ENCODE measurements around the gene RCAN2. TPM values are rescaled to one million over a fixed set of nuclear protein-coding genes. Genes with fewer than 3 reads are reported as not detected.

Gene RCAN2
- total and polyA plus RNA-seq, 7 donors, result 2.6 to 108 (median 20.0) TPM

GRCh38 chr6:46315589-46315988 lies 175.7 kb downstream of the RCAN2 start:
- Histone ChIP-seq H3K27me3 (ENCODE audit: insufficient read depth in 3 of 3, low read length in 2 of 3) (no peaks in the 10 kb centered on the region), H3K9me3 (no peaks in the 10 kb centered on the region), H3K27ac (no peak overlapping the region), H3K36me3 (ENCODE audit: insufficient read depth in 1 of 2, low read depth in 1 of 2) (no peaks in the 10 kb centered on the region), H3K4me3 (no peak overlapping the region), H3K4me1 (no peaks in the 10 kb centered on the region)
- intact Hi-C loops (cut with DNase I), result no loop called here
- TF ChIP-seq, protein P1, sequence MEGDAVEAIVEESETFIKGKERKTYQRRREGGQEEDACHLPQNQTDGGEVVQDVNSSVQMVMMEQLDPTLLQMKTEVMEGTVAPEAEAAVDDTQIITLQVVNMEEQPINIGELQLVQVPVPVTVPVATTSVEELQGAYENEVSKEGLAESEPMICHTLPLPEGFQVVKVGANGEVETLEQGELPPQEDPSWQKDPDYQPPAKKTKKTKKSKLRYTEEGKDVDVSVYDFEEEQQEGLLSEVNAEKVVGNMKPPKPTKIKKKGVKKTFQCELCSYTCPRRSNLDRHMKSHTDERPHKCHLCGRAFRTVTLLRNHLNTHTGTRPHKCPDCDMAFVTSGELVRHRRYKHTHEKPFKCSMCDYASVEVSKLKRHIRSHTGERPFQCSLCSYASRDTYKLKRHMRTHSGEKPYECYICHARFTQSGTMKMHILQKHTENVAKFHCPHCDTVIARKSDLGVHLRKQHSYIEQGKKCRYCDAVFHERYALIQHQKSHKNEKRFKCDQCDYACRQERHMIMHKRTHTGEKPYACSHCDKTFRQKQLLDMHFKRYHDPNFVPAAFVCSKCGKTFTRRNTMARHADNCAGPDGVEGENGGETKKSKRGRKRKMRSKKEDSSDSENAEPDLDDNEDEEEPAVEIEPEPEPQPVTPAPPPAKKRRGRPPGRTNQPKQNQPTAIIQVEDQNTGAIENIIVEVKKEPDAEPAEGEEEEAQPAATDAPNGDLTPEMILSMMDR (IDR thresholded peaks at IDR 0.05), result no peak
- WGBS, 3 donors, result 60 to 80% (median 76%) methylated on average over 1 of the region's 1 CpG
- DNase-seq, result no peak
- ATAC-seq, result no peak

DNA sequence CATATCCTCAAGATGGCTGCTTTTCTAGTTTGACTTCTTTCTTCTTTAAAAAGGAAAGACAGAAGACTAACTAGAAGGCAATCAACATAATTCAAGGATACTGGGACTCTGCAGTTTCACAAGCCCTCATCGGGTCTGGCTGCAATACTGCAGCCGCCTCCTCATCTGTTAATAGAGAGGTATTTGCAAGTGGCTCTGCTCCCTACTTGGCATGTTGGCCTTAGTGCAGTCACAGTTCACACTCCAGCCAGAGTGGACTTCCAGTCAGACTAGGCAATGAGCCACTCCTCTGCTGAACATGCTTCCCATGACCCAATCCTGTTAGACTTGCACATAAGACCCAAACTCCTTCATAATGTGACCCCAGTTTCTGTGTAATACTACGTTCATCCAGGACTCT lies 178.6 kb downstream of the RCAN2 start:
- no peak for DNase-seq
- TF ChIP-seq, protein P1 (IDR thresholded peaks at IDR 0.05), result no peak
- intact Hi-C loops (cut with DNase I), result no loop called here
- Histone ChIP-seq H3K4me1 (no peaks in the 10 kb centered on the region), H3K27me3 (ENCODE audit: insufficient read depth in 3 of 3, low read length in 2 of 3) (no peaks in the 10 kb centered on the region), H3K4me3 (no peak overlapping the region), H3K9me3 (no peaks in the 10 kb centered on the region), H3K27ac (no peak overlapping the region), H3K36me3 (ENCODE audit: insufficient read depth in 1 of 2, low read depth in 1 of 2) (no peaks in the 10 kb centered on the region)
- WGBS, 3 donors, result 60 to 74% (median 63%) methylated on average over 3 of the region's 3 CpGs
- ATAC-seq, result peak in 2 of 4 donors; percentile 69 to 78

- intact Hi-C loops (cut with DNase I), result no loop called here
- ATAC-seq, result no peak
- Histone ChIP-seq H3K27me3 (ENCODE audit: insufficient read depth in 3 of 3, low read length in 2 of 3) (no peaks in the 10 kb centered on the region), H3K36me3 (ENCODE audit: insufficient read depth in 1 of 2, low read depth in 1 of 2) (no peaks in the 10 kb centered on the region), H3K4me3 (no peak overlapping the region), H3K4me1 (no peaks in the 10 kb centered on the region), H3K9me3 (no peaks in the 10 kb centered on the region), H3K27ac (no peak overlapping the region)
- TF ChIP-seq, protein P1 (IDR thresholded peaks at IDR 0.05), result no peak
- 82 to 87% (median 82%) methylated on average over 1 of the region's 1 CpG for WGBS, 3 donors
- no peak for DNase-seq
These were observed 181.1 kb downstream of the RCAN2 start for GRCh38 chr6:46310196-46310595.

DNA sequence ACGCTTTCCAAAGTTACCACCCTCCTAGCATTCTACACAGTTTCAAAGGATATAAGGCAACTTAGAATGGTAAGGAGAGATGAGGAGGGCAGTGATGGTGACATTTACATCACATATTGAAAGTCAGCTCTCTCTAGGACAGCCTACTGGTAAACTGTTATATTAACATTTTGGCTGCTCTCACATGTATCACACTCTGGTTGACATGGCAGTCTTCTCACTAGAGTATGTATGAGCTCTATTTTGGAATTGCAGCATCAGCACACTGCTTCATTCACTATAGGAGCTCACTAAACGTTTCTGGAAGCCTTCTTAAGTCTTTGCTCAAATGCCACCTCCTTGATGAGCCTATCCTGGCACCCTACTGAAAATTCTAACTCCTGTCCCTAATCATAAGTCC lies 184.8 kb downstream of the RCAN2 start:
- Histone ChIP-seq H3K27me3 (ENCODE audit: insufficient read depth in 3 of 3, low read length in 2 of 3) (no peaks in the 10 kb centered on the region), H3K4me1 (peaks cover 9% of the 10 kb centered on the region), H3K4me3 (no peak overlapping the region), H3K36me3 (ENCODE audit: insufficient read depth in 1 of 2, low read depth in 1 of 2) (no peaks in the 10 kb centered on the region), H3K27ac (no peak overlapping the region), H3K9me3 (no peaks in the 10 kb centered on the region)
- DNase-seq, result no peak
- ATAC-seq, result no peak
- 62 to 68% (median 62%) methylated on average over 2 of the region's 2 CpGs for WGBS, 3 donors
- intact Hi-C loops (cut with DNase I), result no loop called here
- TF ChIP-seq, protein P1 (IDR thresholded peaks at IDR 0.05), result no peak

GRCh38 chr6:46305833-46306232 lies 185.4 kb downstream of the RCAN2 start:
- WGBS, 3 donors, result 77 to 89% (median 80%) methylated on average over 3 of the region's 3 CpGs
- Histone ChIP-seq H3K9me3 (no peaks in the 10 kb centered on the region), H3K36me3 (ENCODE audit: insufficient read depth in 1 of 2, low read depth in 1 of 2) (no peaks in the 10 kb centered on the region), H3K27me3 (ENCODE audit: insufficient read depth in 3 of 3, low read length in 2 of 3) (no peaks in the 10 kb centered on the region), H3K4me1 (peaks cover 9% of the 10 kb centered on the region), H3K4me3 (no peak overlapping the region), H3K27ac (no peak overlapping the region)
- TF ChIP-seq, protein P1 (IDR thresholded peaks at IDR 0.05), result no peak
- intact Hi-C loops (cut with DNase I), result no loop called here
- ATAC-seq, result no peak
- no peak for DNase-seq

Data from psoas muscle (tissue), 8 donors.